HEK293 (cell line): ENCODE data around the gene SARM1.

Experiments
- CTCF ChIA-PET: fragments of 350-600 bp; formaldehyde crosslinking; extraction: SDS; loops from one replicate; lab custom pipeline; 2021; ENCODE audit warnings: antibody characterized with exemption; lab: Yijun Ruan, JAX
- POLR2A ChIA-PET: fragments of 300-600 bp; formaldehyde crosslinking; extraction: SDS; loops from one replicate; lab custom pipeline; 2020; ENCODE audit warnings: antibody characterized with exemption, inconsistent platforms; lab: Yijun Ruan, JAX
- H3K27ac ChIP-seq: fragments of 200-500 bp; sonication (Bioruptor generic); 2 replicates; pipeline ENCODE4 v1.5.1; 2014; ENCODE audit warnings: low read depth, low read length, control low read depth, inconsistent platforms; ENCODE audit errors: extremely low read depth
- H3K36me3 ChIP-seq, 2 experiments: fragments of 200-500 bp in 1 of 2; sonication (Bioruptor generic) in 1 of 2; 1 replicate in 1 of 2; 2 replicates in 1 of 2; pipeline ENCODE4 v1.5.1; 2014 to 2017; ENCODE audit warnings: inconsistent platforms in 2 of 2, low read length in 2 of 2; ENCODE audit not compliant: control insufficient read depth in 2 of 2, insufficient read depth in 1 of 2
- H3K4me1 ChIP-seq: fragments of 200-500 bp; sonication (Bioruptor generic); 2 replicates; pipeline ENCODE4 v1.5.1; 2014; ENCODE audit warnings: mild to moderate bottlenecking, low read length, inconsistent platforms; ENCODE audit not compliant: control insufficient read depth, insufficient read depth
- H3K4me3 ChIP-seq: 2 replicates; pipeline ENCODE4 v1.5.1; 2011; ENCODE audit warnings: low read depth, mild to moderate bottlenecking, control low read depth, low read length, moderate library complexity
- H3K9me3 ChIP-seq: fragments of 200-500 bp; sonication (Bioruptor generic); 2 replicates; pipeline ENCODE4 v1.5.1; 2014; ENCODE audit warnings: low read depth, low read length, inconsistent platforms; ENCODE audit not compliant: control insufficient read depth, insufficient read depth
- GFI1B ChIP-seq: fragments of 450-650 bp; formaldehyde crosslinking; IDR thresholded peaks from 2 replicates; pipeline ENCODE4 v1.5.1; 2016; ENCODE audit warnings: missing biosample characterization, missing genetic modification characterization
- KLF9 ChIP-seq: fragments of 450-650 bp; formaldehyde crosslinking; IDR thresholded peaks from 2 replicates; pipeline ENCODE4 v1.5.1; 2016; ENCODE audit warnings: missing biosample characterization, missing genetic modification characterization, low read depth
- PRDM6 ChIP-seq: fragments of 450-650 bp; formaldehyde crosslinking; IDR thresholded peaks from 2 replicates; pipeline ENCODE4 v1.5.1; 2017; ENCODE audit warnings: missing biosample characterization, missing genetic modification characterization
- TSHZ1 ChIP-seq: fragments of 450-650 bp; formaldehyde crosslinking; IDR thresholded peaks from 2 replicates; pipeline ENCODE4 v1.5.1; 2016; ENCODE audit warnings: missing biosample characterization, missing genetic modification characterization, borderline replicate concordance
- ZBTB26 ChIP-seq: fragments of 450-650 bp; formaldehyde crosslinking; optimal IDR thresholded peaks from 2 replicates; pipeline ENCODE3; 2016; ENCODE audit warnings: missing biosample characterization, mild to moderate bottlenecking, missing genetic modification characterization
- ZBTB6 ChIP-seq: fragments of 450-650 bp; formaldehyde crosslinking; IDR thresholded peaks from 2 replicates; pipeline ENCODE4 v1.5.1; 2017; ENCODE audit warnings: missing biosample characterization, missing genetic modification characterization
- ZNF501 ChIP-seq: fragments of 450-650 bp; formaldehyde crosslinking; IDR thresholded peaks from 2 replicates; pipeline ENCODE4 v1.5.1; 2016; ENCODE audit warnings: missing biosample characterization, missing genetic modification characterization
- ZNF544 ChIP-seq: fragments of 450-650 bp; formaldehyde crosslinking; IDR thresholded peaks from 2 replicates; pipeline ENCODE4 v1.5.0; 2017; ENCODE audit warnings: missing biosample characterization, missing genetic modification characterization
- ZNF596 ChIP-seq: fragments of 450-650 bp; IDR thresholded peaks from 2 replicates; pipeline ENCODE4 v1.5.0; 2018; ENCODE audit warnings: missing biosample characterization, mild to moderate bottlenecking, missing genetic modification characterization, moderate library complexity
- ZNF639 ChIP-seq: fragments of 450-650 bp; formaldehyde crosslinking; IDR thresholded peaks from 2 replicates; pipeline ENCODE4 v1.5.1; 2016; ENCODE audit warnings: missing biosample characterization, missing genetic modification characterization

Gene SARM1

GRCh38 chr17:28344011-28344410 is 27.5 kb upstream of the SARM1 start:
- POLR2A ChIA-PET: interaction anchor here (2.2 to 5.9 kb wide), 2 partner anchors 8 to 14 kb away, joined by 7 to 53 read pairs; partner anchors contain the start of genes IFT20, POLDIP2 and TNFAIP1
- CTCF ChIA-PET: interaction anchor here (0.6 to 1.0 kb wide), 2 partner anchors 73 to 115 kb away, joined by 3 to 6 read pairs; no protein-coding TSS in a partner anchor
- TF ChIP-seq TSHZ1 (tag by site-specific recombination) (no peak), ZBTB6 (tag by site-specific recombination) (0 out of 2 replicates have a peak, but pooled peaks have one; percentile 41), GFI1B (tag by site-specific recombination) (no peak), ZNF544 (tag by site-specific recombination) (no peak), KLF9 (tag by site-specific recombination) (no peak)
- Histone ChIP-seq H3K36me3 (peaks cover 25 to 97% of the 10 kb centered on the region in 2 experiments), H3K4me3 (no peak overlapping the region), H3K9me3 (no peaks in the 10 kb centered on the region), H3K4me1 (no peaks in the 10 kb centered on the region), H3K27ac (no peak overlapping the region)

- no peak overlapping the region for H3K4me3 ChIP-seq
- peaks cover 30 to 98% of the 10 kb centered on the region in 2 experiments for H3K36me3 ChIP-seq
- H3K4me1 ChIP-seq: no peaks in the 10 kb centered on the region
- ChIA-PET POLR2A (interaction anchor here (2.2 to 5.9 kb wide), 2 partner anchors 9 to 13 kb away, joined by 7 to 53 read pairs; partner anchors contain the start of genes IFT20, POLDIP2 and TNFAIP1), CTCF (interaction anchor here (0.5 to 0.6 kb wide), 2 partner anchors 11 to 116 kb away, joined by 3 read pairs; no protein-coding TSS in a partner anchor)
- H3K9me3 ChIP-seq: no peaks in the 10 kb centered on the region
- H3K27ac ChIP-seq: no peak overlapping the region
- TF ChIP-seq ZNF639 (no peak), PRDM6 (no peak), ZNF596 (no peak)
Observed at GRCh38 chr17:28344435-28344901, 27.0 kb upstream of the SARM1 start.

GRCh38 chr17:28345419-28346198 is 25.9 kb upstream of the SARM1 start:
- POLR2A ChIA-PET: interaction anchor here (0.6 to 5.9 kb wide), 4 partner anchors 8 to 15 kb away, joined by 3 to 53 read pairs (median 17); partner anchors contain the start of genes IFT20, POLDIP2 and TNFAIP1
- no peak overlapping the region for H3K27ac ChIP-seq
- H3K4me3 ChIP-seq: no peak overlapping the region
- CTCF ChIA-PET: interaction anchor here (0.5 to 1.8 kb wide), 8 partner anchors 10 to 115 kb away, joined by 3 to 7 read pairs (median 4); partner anchors contain the start of genes IFT20, POLDIP2, TNFAIP1 and VTN
- H3K9me3 ChIP-seq: no peaks in the 10 kb centered on the region
- H3K36me3 ChIP-seq: peaks cover 41 to 100% of the 10 kb centered on the region in 2 experiments
- no peaks in the 10 kb centered on the region for H3K4me1 ChIP-seq
- TF ChIP-seq TSHZ1 (tag by site-specific recombination) (no peak), ZNF501 (tag by site-specific recombination) (no peak), ZBTB26 (tag by site-specific recombination) (no peak)
